ENCODE results near the gene ATP13A2. TPM values are rescaled to one million over a fixed set of nuclear protein-coding genes. Genes with fewer than 3 reads are reported as not detected.

The ATP13A2 gene
- polyA plus RNA-seq, 3 donors, result 26.3 to 30.4 (median 30.0) TPM

GRCh38 chr1:17030206-17030605 is 18.5 kb upstream of the ATP13A2 start:
- DNase-seq (ENCODE audit: low read depth in 3 of 3, low spot score in 2 of 3), result no peak

GRCh38 chr1:17028662-17029188 is 17.0 kb upstream of the ATP13A2 start:
- DNase-seq (ENCODE audit: low read depth in 3 of 3, low spot score in 2 of 3), result no peak

- no peak for DNase-seq (ENCODE audit: low read depth in 3 of 3, low spot score in 2 of 3)
These were observed 16.2 kb upstream of the ATP13A2 start for GRCh38 chr1:17027900-17028299.

- no peak for DNase-seq (ENCODE audit: low read depth in 3 of 3, low spot score in 2 of 3)
These were observed 15.7 kb upstream of the ATP13A2 start for GRCh38 chr1:17027403-17027802.

GRCh38 chr1:17024721-17025120 is 13.0 kb upstream of the ATP13A2 start:
- DNase-seq (ENCODE audit: low read depth in 3 of 3, low spot score in 2 of 3), result no peak

- no peak for DNase-seq (ENCODE audit: low read depth in 3 of 3, low spot score in 2 of 3)
These were observed 11.8 kb upstream of the ATP13A2 start for GRCh38 chr1:17023573-17023972.

- DNase-seq (ENCODE audit: low read depth in 3 of 3, low spot score in 2 of 3), result no peak
These were observed 11.4 kb upstream of the ATP13A2 start for GRCh38 chr1:17023102-17023501.

GRCh38 chr1:17021896-17022295 is 10.2 kb upstream of the ATP13A2 start:
- DNase-seq (ENCODE audit: low read depth in 3 of 3, low spot score in 2 of 3), result no peak

GRCh38 chr1:17020502-17020901 is 8.8 kb upstream of the ATP13A2 start:
- DNase-seq (ENCODE audit: low read depth in 3 of 3, low spot score in 2 of 3), result no peak

GRCh38 chr1:17018849-17019248 is 7.1 kb upstream of the ATP13A2 start:
- no peak for DNase-seq (ENCODE audit: low read depth in 3 of 3, low spot score in 2 of 3)

GRCh38 chr1:17017435-17017834 is 5.7 kb upstream of the ATP13A2 start:
- DNase-seq (ENCODE audit: low read depth in 3 of 3, low spot score in 2 of 3), result no peak

GRCh38 chr1:17016317-17016661 is 4.6 kb upstream of the ATP13A2 start:
- no peak for DNase-seq (ENCODE audit: low read depth in 3 of 3, low spot score in 2 of 3)

- DNase-seq (ENCODE audit: low read depth in 3 of 3, low spot score in 2 of 3), result no peak
These were observed 3.2 kb upstream of the ATP13A2 start for GRCh38 chr1:17014671-17015567.

GRCh38 chr1:17013491-17014320 is 2.0 kb upstream of the ATP13A2 start:
- DNase-seq (ENCODE audit: low read depth in 3 of 3, low spot score in 2 of 3), result no peak

- no peak for DNase-seq (ENCODE audit: low read depth in 3 of 3, low spot score in 2 of 3)
These were observed 1.2 kb upstream of the ATP13A2 start for GRCh38 chr1:17012775-17013490.

GRCh38 chr1:17011092-17011438 is 663 bp downstream of the ATP13A2 start:
- no peak for DNase-seq (ENCODE audit: low read depth in 3 of 3, low spot score in 2 of 3)

GRCh38 chr1:17009706-17010105 is 2.0 kb downstream of the ATP13A2 start:
- no peak for DNase-seq (ENCODE audit: low read depth in 3 of 3, low spot score in 2 of 3)

GRCh38 chr1:17008208-17008855 is 3.4 kb downstream of the ATP13A2 start:
- DNase-seq (ENCODE audit: low read depth in 3 of 3, low spot score in 2 of 3), result no peak

- DNase-seq (ENCODE audit: low read depth in 3 of 3, low spot score in 2 of 3), result no peak
These were observed 4.6 kb downstream of the ATP13A2 start for GRCh38 chr1:17007121-17007520.

- DNase-seq (ENCODE audit: low read depth in 3 of 3, low spot score in 2 of 3), result no peak
These were observed 6.4 kb downstream of the ATP13A2 start for GRCh38 chr1:17005365-17005740.

All from right renal cortex interstitium (tissue), 3 donors.